Aortic smooth muscle cell (primary cell): ENCODE results near the gene LDOC1. TPM values are rescaled to one million over a fixed set of nuclear protein-coding genes. Genes with fewer than 3 reads are reported as not detected.

ENCODE experiments used
- total RNA-seq: library from RNA; depleted of rRNA; stranded (reverse); fragments of >200 nt; gene quantifications from 2 replicates; pipeline ENCODE4 v1.2.3, GENCODE V29; 2014

Gene LDOC1
- total RNA-seq, result 5.9 and 8.8 TPM in 2 replicates

GRCh38 chrX:141176586-141177451, at the start of gene LDOC1:
TSS of gene LDOC1 (minus strand) at chrX:141177129. CDS start at chrX:141177021, 108 bp downstream.

Other genes starting within 250 kb of the LDOC1 start
- not detected in 2 replicates for gene SPANXB1, start 174.5 kb downstream of the LDOC1 start, total RNA-seq
- gene SPANXC, start 65.4 kb upstream of the LDOC1 start, total RNA-seq, result not detected in 2 replicates